Islet of Langerhans (tissue), 1 donor: Measurements from ENCODE around the gene SLC24A4.

ENCODE experiments used
- FAIRE-seq: peaks from one replicate; lab custom pipeline; 2011; peaks lifted over from hg19 to GRCh38; lab: Jason Lieb, UNC

Gene SLC24A4

DNA sequence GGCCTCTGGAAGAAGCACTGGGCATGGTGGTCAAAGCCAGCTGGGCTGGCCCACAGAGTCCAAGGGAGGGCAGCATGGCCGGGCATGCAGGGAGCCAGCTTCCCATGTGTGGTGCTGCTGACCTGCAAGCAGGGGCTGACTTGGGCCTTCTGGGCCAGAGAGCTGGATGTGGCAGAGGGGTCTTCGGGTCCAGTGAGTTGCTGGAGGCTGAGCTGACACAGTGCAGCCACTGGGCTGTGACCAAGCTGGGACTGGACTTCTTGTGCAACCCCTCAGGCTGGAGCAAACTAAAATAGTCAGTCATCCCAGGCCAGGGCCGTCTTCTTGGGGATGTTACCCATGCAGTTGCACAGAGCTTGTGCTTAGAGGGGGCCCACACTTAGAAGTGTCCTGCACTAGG lies 183.3 kb downstream of the SLC24A4 start:
- no peak for FAIRE-seq

DNA sequence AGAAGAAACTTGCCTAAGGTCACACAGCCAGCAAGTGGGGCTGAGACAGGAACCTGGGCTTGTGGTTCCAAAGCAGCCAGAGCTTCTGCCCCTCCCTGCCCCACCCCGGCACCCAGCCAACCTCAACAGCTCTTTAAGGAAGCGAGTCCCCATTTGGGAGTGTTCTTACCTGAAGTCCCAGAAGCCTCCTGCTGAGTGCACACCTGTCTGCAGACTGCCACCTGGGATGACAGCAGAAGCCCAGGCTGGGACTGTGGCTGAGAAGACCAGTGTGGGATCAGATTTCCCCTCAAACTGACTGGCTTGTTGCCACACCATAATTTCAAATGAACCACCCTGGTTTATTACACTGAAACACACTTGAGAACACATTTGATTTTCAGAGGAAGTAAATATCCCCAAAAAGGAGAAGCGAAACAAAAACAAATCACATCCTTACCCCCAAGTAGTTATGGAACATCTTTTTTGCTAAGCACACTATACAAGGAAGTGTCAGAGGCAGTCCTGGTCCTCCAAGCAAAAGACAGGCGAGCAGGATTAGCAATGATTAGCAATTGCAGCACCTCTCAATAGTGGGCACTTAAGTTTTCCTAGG lies 184.3 kb downstream of the SLC24A4 start:
- no peak for FAIRE-seq

DNA sequence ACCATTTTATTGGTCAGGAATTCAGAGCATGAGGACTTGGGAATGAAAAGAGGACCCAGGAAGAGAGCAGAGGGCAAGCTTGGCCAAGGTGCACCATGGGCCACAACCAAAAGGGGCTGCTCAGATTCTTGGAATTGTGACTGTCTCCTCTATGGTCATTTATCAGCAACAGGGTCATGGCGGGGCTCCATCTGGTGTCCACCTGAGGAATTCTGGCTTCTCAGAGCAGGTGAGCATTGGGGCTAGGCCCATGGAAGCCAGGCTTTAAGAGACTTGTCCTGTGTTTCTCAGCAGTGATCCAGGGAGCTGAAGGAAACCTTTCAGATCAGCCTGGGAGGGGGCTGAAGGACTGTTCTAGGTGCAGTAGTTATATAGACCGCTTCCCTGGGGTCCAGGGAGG lies 188.0 kb downstream of the SLC24A4 start:
- FAIRE-seq: no peak

DNA sequence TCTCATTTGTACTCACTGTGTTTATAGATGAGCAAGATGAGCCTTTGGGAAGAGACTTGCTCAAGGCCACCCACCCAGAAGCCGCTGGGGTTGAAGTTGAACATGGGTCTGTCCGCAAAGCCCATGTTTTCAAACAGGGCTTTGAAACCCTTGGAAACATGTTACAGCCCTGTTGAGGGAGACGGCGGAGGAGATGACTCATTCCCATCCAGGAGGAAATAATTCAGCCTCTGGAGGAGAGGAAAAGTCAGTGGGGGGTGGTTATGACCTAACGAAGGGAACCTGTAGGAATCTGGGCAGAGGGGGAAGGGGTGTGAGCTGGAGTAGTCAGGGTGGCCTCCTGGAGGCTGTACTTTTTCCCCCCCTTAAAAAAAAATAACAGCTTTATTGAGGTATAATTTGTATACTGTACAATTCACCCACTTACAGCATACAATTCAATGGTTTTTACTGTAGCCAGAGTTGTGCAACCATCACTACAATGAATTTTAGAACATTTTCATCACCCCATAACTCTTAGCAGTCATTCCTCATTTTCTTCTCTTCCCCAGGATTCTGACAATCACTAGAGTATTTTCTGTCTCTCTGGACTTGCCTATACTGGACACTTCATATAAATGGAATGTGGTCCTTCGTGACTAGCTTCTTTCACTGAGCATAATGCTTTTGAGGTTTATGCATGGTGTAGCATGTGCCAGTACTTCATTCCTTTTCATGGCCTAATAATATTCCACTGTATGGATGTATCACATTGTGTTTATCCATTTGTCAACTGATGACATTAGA lies 188.7 kb downstream of the SLC24A4 start:
- FAIRE-seq: no peak

DNA sequence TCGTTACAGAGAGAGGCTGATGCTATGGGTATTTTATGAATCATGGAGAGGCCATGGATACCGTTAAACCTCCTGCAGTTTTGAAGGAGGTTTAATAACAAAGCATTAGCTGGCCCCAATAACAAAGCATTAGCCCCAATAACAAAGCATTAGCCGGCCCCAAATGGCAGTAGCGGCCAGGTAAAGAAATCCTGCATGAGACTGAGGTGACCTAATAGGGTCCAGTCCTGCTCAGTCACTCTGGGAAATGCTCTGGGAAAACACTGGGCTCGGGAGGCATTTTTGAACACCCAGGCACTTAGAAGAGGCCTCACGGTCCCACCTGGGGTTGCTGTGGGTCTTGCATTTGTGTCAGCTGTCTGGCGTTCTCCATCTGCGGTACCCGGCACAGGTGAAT lies 189.8 kb downstream of the SLC24A4 start:
- no peak for FAIRE-seq

DNA sequence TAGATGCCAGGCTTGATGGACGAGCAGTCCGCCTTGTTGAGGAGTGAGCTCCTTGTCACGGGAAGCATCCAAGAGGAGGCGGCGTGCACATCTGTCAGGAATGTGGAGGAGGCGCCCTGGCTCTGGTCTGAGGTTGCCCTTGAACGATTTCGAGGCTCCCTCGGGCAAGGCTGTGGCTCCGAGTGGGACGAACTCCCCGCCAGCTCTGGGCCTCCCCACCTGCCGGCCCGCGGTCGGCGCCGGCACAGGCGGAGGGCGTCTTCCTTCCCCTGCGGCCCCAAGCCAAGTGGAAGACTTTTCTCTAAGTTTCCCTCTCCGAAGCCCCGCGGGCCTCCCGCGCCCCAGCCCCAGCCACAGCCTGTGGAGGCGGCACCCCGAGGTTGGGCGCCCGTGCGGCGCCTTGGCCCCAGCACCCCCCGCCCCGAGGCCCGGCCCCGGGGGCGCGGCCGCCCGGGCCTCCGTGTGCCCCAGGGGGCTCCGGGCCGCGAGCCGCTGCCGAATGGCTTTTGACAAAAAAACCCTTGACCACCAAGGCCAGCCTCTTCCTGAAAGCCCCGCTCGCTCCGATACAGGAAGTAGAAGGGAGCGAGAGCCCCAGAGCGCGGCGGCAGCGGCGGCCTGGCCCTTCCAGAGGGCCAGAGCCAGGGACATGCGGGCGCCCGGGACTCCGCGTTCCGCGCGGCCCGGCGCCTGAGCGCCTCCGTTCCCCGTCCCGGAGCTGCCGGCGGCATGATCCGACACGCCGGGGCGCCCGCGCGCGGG lies 190.4 kb downstream of the SLC24A4 start, which contains the start of gene RIN3:
Gene RIN3 (plus strand): TSS at position 578 of the 762 bp plus-strand sequence. CDS start 152 bp downstream, at position 730.
- FAIRE-seq: no peak

- FAIRE-seq: no peak
These were observed 191.2 kb downstream of the SLC24A4 start for GRCh38 chr14:92513966-92514843.

DNA sequence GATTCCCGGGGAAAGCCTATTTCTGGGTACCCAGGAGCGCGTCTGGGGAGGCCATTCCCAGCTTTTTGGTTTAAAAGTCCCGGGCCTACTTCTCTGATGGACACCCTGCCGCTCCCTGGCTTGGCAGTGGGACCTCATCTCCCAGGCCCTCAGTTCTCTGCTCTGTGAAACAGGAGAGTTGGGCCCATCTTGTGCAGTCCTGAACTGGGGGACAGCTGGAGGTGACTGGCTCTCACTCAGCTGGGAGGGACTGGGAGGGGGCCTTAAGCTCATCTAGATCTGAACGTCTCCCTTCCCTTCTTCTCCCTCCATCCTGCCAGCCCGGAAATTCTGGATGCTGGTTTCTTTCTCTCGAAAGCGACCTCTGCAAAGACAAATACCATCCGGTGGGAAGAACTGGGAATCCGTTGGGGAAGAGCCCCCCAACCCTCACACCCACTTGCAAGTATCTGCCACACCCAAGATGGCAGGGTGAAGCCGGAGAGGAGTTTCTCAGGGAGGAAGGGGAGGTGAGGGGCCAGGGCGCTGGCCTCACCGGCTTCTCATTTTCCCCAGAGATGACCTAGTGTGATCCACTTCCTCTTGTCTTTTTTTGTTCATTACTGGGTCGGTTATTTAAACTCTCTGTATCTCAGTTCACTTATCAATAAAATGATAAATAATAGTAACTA lies 192.0 kb downstream of the SLC24A4 start:
- no peak for FAIRE-seq

- FAIRE-seq: no peak
These were observed 192.8 kb downstream of the SLC24A4 start for GRCh38 chr14:92515546-92516343.

DNA sequence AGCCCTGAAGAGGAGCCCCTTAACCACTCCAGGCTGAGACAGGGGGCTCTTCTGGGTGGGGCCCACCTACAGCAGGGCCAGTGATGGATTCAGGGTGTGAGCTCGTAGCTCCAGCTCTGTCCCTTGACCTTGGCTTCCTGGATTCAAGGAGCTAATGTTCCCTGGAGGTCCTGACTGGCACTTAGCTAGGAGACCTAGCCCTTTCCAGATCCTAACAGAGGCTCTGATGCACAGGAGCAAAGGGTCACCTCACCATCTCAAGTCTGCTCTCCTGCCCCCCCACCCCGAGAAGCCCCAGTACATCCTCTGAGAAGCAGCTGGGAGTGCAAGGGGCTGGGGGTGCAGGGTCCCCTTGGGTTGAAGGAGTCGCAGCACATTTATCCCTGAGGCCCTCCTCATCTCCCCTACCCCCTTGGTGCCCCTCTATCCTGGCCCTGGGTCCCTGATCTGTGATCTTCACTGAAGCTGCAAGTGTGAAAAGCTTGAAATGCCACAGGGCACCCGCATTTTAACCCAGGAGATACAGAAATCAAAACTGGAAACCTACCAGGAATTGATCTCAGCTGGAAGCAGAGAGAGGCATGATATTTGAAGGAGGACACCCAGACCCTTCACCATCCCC lies 193.5 kb downstream of the SLC24A4 start:
- FAIRE-seq: no peak

GRCh38 chr14:92516966-92517506 lies 194.1 kb downstream of the SLC24A4 start:
- no peak for FAIRE-seq

GRCh38 chr14:92517761-92518160 lies 194.8 kb downstream of the SLC24A4 start:
- FAIRE-seq: no peak

- FAIRE-seq: no peak
These were observed 196.5 kb downstream of the SLC24A4 start for GRCh38 chr14:92519246-92520101.

DNA sequence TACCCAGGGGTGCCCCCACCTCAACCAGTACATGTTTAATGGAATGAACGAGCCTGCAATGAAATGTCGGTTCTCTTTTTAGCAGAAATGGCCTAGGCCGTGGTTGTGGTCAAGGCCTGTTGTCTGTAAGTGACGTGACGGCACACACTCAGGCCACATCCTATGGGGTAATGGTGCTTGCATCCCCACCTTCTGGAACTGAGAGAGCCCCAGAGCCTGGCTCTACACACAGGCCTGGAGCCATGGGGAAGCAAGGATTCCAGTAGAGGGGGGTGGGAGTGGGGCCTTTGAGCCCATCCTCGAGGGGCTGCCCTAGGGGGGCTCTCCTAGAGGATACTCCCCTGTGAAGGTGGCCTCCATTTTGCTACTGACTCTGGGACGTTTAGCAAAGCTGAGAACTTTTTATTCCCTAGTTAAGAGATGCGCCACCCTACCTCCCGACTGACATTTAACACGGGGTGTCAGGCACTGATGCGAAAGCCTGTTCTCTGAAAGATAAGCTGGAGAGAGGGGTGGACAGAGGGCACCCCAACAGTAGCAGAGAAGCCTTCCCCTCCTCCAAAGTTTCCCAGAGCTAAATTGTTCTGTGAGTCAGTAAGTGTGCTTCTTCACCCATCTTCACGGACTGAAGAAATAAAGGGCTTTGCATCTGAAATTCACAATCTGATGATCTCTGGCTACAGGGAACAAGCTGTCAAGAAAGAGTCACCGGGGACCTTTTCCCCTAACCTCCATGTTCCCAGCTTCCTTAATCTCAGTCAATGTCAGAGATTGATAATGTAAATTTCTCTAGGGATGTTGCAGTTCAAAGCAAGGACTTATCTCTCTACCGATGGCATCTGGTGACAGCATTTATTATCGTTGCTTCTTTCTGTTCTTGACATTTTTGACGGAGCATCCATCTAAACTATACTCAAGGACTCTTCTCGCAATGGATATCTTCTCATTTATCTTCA lies 197.4 kb downstream of the SLC24A4 start:
- FAIRE-seq: no peak

GRCh38 chr14:92521058-92521415 lies 198.1 kb downstream of the SLC24A4 start:
- FAIRE-seq: no peak

GRCh38 chr14:92523752-92524151 lies 200.8 kb downstream of the SLC24A4 start:
- no peak for FAIRE-seq

GRCh38 chr14:92524602-92525185 lies 201.7 kb downstream of the SLC24A4 start:
- no peak for FAIRE-seq
